ENCODE data around the gene HOXB3.

- TF ChIP-seq CTCF (conservative IDR thresholded peaks at IDR 0.05; ENCODE audit: low read depth, low read length) (no peak), EZH2 (IDR thresholded peaks at IDR 0.05; ENCODE audit: low read length, unreplicated experiment) (no peak)
These were observed 2.5 kb upstream of the HOXB3 start for GRCh38 chr17:48592577-48592976.
